DOHH2 (cell line): ENCODE data around the gene ITPKA.
A peak's percentile ranks its signal among the peaks of the same experiment; 100 is the strongest.

Experiments used
- H3F3A ChIP-seq: fragments of 200-600 bp; sonication (generic), shearing (Covaris generic); 2 replicates; pipeline ENCODE4 v1.6.0; 2016; ENCODE audit warnings: antibody characterized with exemption, mild to moderate bottlenecking; ENCODE audit not compliant: control insufficient read depth, insufficient read depth
- H3K27ac ChIP-seq: fragments of 200-600 bp; sonication (generic); 2 replicates; pipeline ENCODE4 v1.5.1; 2014; ENCODE audit warnings: low read depth, mild to moderate bottlenecking, low read length, moderate library complexity
- H3K27me3 ChIP-seq: fragments of 200-600 bp; sonication (generic); 2 replicates; pipeline ENCODE4 v1.6.1; 2014; ENCODE audit warnings: mild to moderate bottlenecking, low read length, mixed read lengths; ENCODE audit not compliant: control insufficient read depth
- H3K36me3 ChIP-seq: fragments of 200-600 bp; sonication (generic); 2 replicates; pipeline ENCODE4 v1.6.1; 2014; ENCODE audit warnings: mild to moderate bottlenecking, low read length, moderate library complexity, mixed read lengths; ENCODE audit not compliant: control insufficient read depth
- H3K4me1 ChIP-seq: fragments of 200-600 bp; sonication (generic); 2 replicates; pipeline ENCODE4 v1.6.1; 2014; ENCODE audit warnings: mild to moderate bottlenecking, low read length, mixed read lengths; ENCODE audit not compliant: control insufficient read depth
- H3K4me2 ChIP-seq: fragments of 200-600 bp; sonication (generic); 2 replicates; pipeline ENCODE4 v1.6.0; 2014; ENCODE audit warnings: mild to moderate bottlenecking, low read length, moderate library complexity
- H3K4me3 ChIP-seq: fragments of 200-600 bp; sonication (generic); 2 replicates; pipeline ENCODE4 v1.5.1; 2014; ENCODE audit warnings: mild to moderate bottlenecking, low read length, mixed read lengths
- H3K79me2 ChIP-seq: fragments of 200-600 bp; sonication (generic); 2 replicates; pipeline ENCODE4 v1.6.1; 2014; ENCODE audit warnings: mild to moderate bottlenecking, low read length, mixed read lengths; ENCODE audit not compliant: control insufficient read depth
- H3K9me2 ChIP-seq: fragments of 200-600 bp; sonication (generic); replicated peaks from 2 replicates; pipeline ENCODE4 v1.6.1; 2014; ENCODE audit warnings: mild to moderate bottlenecking, low read length, mixed read lengths; ENCODE audit not compliant: control insufficient read depth
- H3K9me3 ChIP-seq: fragments of 200-600 bp; sonication (generic); 2 replicates; pipeline ENCODE4 v1.6.1; 2014; ENCODE audit warnings: antibody characterized with exemption, low read length, mixed read lengths; ENCODE audit not compliant: control insufficient read depth, insufficient read depth
- H4K20me1 ChIP-seq: fragments of 200-600 bp; sonication (generic); 2 replicates; pipeline ENCODE4 v1.6.0; 2014; ENCODE audit warnings: low read depth, mild to moderate bottlenecking, antibody characterized with exemption, low read length, moderate library complexity; ENCODE audit not compliant: control insufficient read depth, insufficient read depth
- CTCF ChIP-seq: fragments of 200-600 bp; sonication (generic); IDR thresholded peaks from one replicate; pipeline ENCODE4 v1.5.1; 2014; ENCODE audit warnings: antibody characterized with exemption, mild to moderate bottlenecking, low read depth, low read length; ENCODE audit not compliant: poor library complexity, severe bottlenecking
- EZH2phosphoT487 ChIP-seq: fragments of 200-600 bp; sonication (generic); IDR thresholded peaks from 2 replicates; pipeline ENCODE4 v1.6.1; 2017; ENCODE audit warnings: borderline replicate concordance, mild to moderate bottlenecking, antibody characterized with exemption, low read length, moderate library complexity, mixed read lengths

ITPKA gene

DNA sequence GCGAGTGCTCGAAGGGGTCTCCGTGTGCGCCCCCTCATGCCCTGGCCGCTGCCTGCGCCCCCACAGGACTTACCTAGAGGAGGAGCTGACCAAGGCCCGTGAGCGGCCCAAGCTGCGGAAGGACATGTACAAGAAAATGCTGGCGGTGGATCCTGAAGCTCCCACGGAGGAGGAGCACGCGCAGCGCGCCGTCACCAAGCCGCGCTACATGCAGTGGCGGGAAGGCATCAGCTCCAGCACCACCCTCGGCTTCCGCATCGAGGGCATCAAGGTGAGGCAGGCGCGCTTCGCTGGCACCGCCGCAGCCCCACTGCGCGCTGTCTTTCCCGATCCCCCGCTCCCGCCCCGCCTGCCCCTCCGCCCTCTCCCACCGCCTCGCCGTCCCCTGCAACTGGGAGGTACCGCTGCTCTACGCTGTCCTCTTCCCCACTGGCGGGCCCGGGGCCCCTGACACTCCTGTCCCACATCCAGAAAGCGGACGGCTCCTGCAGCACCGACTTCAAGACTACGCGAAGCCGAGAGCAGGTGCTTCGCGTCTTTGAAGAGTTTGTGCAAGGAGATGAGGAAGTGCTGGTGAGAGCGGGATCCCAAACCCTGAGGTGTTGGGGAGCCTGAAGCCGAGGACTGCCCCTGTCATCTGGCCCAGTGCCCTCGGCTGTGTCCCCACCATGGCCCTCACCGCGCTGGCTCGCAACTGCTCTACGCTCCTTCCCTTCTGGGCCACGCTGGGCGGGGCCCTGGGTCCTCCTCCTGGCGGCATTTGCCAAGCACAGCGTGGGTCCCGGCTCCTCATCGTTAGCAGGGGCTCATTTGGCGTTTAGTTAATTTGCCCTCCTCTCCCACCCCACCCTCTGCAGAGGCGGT is 8.5 kb downstream of the ITPKA start:
- no peaks in the 10 kb centered on the region for H3K9me2 ChIP-seq
- no peaks in the 10 kb centered on the region for H3F3A ChIP-seq
- H4K20me1 ChIP-seq = no peaks in the 10 kb centered on the region
- H3K36me3 ChIP-seq = no peaks in the 10 kb centered on the region
- H3K27ac ChIP-seq = no peak overlapping the region
- H3K27me3 ChIP-seq = peaks cover 55% of the 10 kb centered on the region
- peaks cover 25% of the 10 kb centered on the region for H3K4me1 ChIP-seq
- peak overlapping the region; percentile 51 for H3K4me3 ChIP-seq
- TF ChIP-seq EZH2phosphoT487 = peak; percentile 57; the same call in 1 of the 2 replicates
- no peak for TF ChIP-seq CTCF
- peak overlapping the region; percentile 64 for H3K4me2 ChIP-seq
- H3K79me2 ChIP-seq = no peaks in the 10 kb centered on the region
- no peaks in the 10 kb centered on the region for H3K9me3 ChIP-seq

- H3K36me3 ChIP-seq = no peaks in the 10 kb centered on the region
- H3K4me2 ChIP-seq = peak overlapping the region; percentile 64
These were observed 9.4 kb downstream of the ITPKA start for GRCh38 chr15:41502795-41503668.

DNA sequence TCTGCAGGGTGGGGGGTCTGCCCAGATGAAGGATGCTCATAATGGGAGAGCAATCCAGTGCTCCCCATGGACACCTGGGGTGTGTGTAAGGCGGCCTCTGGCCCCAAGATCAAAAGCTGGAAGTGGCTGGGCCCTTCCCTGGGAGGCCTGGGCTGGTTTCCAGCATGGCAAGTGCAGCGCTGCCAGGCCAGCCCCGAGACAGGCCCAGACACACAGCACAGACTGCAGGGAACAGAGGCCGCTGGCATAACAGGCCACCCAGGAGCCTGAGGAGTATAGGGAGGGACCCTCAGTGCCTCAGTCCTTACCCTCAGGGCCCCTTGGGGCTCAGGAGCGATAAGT is 10.0 kb downstream of the ITPKA start:
- TF ChIP-seq CTCF (no peak), EZH2phosphoT487 (no peak)
- no peaks in the 10 kb centered on the region for H3F3A ChIP-seq
- no peak overlapping the region for H3K4me2 ChIP-seq
- H3K4me1 ChIP-seq = peaks cover 25% of the 10 kb centered on the region
- H3K27ac ChIP-seq = no peak overlapping the region
- no peak overlapping the region for H3K4me3 ChIP-seq
- no peaks in the 10 kb centered on the region for H3K36me3 ChIP-seq
- no peaks in the 10 kb centered on the region for H3K9me2 ChIP-seq
- H3K27me3 ChIP-seq = peaks cover 53% of the 10 kb centered on the region
- no peaks in the 10 kb centered on the region for H4K20me1 ChIP-seq
- H3K9me3 ChIP-seq = no peaks in the 10 kb centered on the region
- no peaks in the 10 kb centered on the region for H3K79me2 ChIP-seq

More at GRCh38 chr15:41502795-41503668, 9.4 kb downstream of the ITPKA start:
- H3K27me3 ChIP-seq = peaks cover 58% of the 10 kb centered on the region
- no peaks in the 10 kb centered on the region for H3K9me2 ChIP-seq
- H3K4me1 ChIP-seq = peaks cover 25% of the 10 kb centered on the region
- no peak for TF ChIP-seq EZH2phosphoT487
- TF ChIP-seq CTCF = no peak
- H3K27ac ChIP-seq = no peak overlapping the region
- H4K20me1 ChIP-seq = no peaks in the 10 kb centered on the region
- H3K79me2 ChIP-seq = no peaks in the 10 kb centered on the region
- no peaks in the 10 kb centered on the region for H3K9me3 ChIP-seq
- H3K4me3 ChIP-seq = peak overlapping the region; percentile 51
- no peaks in the 10 kb centered on the region for H3F3A ChIP-seq
